K562 (cell line): ENCODE data around the gene PI4KA. TPM values are rescaled to one million over a fixed set of nuclear protein-coding genes. Genes with fewer than 3 reads are reported as not detected.

ENCODE experiments used
- CHCHD3 ChIP-seq: fragments of 250-450 bp; sonication (Bioruptor Pico); IDR thresholded peaks from 2 replicates; pipeline ENCODE4 v2.1.2; 2022; ENCODE audit warnings: mild to moderate bottlenecking
- ZNF239 ChIP-seq: fragments of 250-450 bp; sonication (Bioruptor Pico); IDR thresholded peaks from 2 replicates; pipeline ENCODE4 v1.4.0; 2020; ENCODE audit warnings: mild to moderate bottlenecking
- ZNF764 ChIP-seq: fragments of 250-450 bp; sonication (Bioruptor Pico); IDR thresholded peaks from 2 replicates; pipeline ENCODE4 v1.4.0; 2020; ENCODE audit warnings: low read depth, mild to moderate bottlenecking, moderate library complexity
- polyA plus RNA-seq, 8 experiments: library from polyadenylated mRNA; depleted of rRNA in 4 of 8; stranded (reverse) in 5 of 8; unstranded in 3 of 8; fragments of >200 nt; fragmentation: Nextera tagmentation in 2 of 8; fragmentation: Illumina TruSeq in 1 of 8; extraction: Ambion mirVana in 2 of 8; extraction: Trizol in 1 of 8; gene quantifications; 2 replicates each; pipeline versions ENCODE4 v1.2.1 to v1.2.3, GENCODE V29; 2011 to 2014; ENCODE audit warnings: inconsistent platforms in 1 of 8, missing spikeins in 1 of 8
- total RNA-seq, 7 experiments: library from RNA; depleted of rRNA in 6 of 7; stranded (reverse); fragments of >200 nt in 6 of 7; fragmentation: Illumina TruSeq in 2 of 7; extraction: Trizol in 2 of 7; gene quantifications; 2 replicates each; pipeline versions ENCODE4 v1.2.1 to v1.2.3, GENCODE V29; 2011 to 2021; ENCODE audit warnings: low replicate concordance in 1 of 7
- TF ChIP-seq, protein P1 (sequence below): fragments of 450-650 bp; IDR thresholded peaks from 2 replicates; pipeline ENCODE4 v1.6.1; 2014; ENCODE audit warnings: low read depth, mild to moderate bottlenecking, moderate library complexity, borderline replicate concordance
- TF ChIP-seq, protein P2 (sequence below): fragments of 250-450 bp; sonication (Bioruptor Pico); IDR thresholded peaks from 2 replicates; pipeline ENCODE4 v1.5.0; 2020; ENCODE audit warnings: mild to moderate bottlenecking
- TF ChIP-seq, protein P3 (sequence below): sonication (generic); formaldehyde crosslinking; IDR thresholded peaks from 2 replicates; pipeline ENCODE4 v1.8.0; 2022; ENCODE audit warnings: mild to moderate bottlenecking, missing genetic modification reagents
- TF ChIP-seq, protein P4 (sequence below), 2 experiments: IDR thresholded peaks; 2 replicates each; pipeline ENCODE4 v1.6.1; 2011; ENCODE audit warnings: borderline replicate concordance in 1 of 2, control low read depth in 1 of 2, low read depth in 1 of 2, low read length in 1 of 2, mild to moderate bottlenecking in 1 of 2, mixed read lengths in 1 of 2, moderate library complexity in 1 of 2; ENCODE audit not compliant: insufficient read depth in 1 of 2, insufficient read length in 1 of 2, poor library complexity in 1 of 2, severe bottlenecking in 1 of 2; ENCODE audit errors: extremely low read depth in 1 of 2
- TF ChIP-seq, protein P5 (sequence below): sonication (generic); formaldehyde crosslinking; IDR thresholded peaks from 2 replicates; pipeline ENCODE4 v1.8.0; 2023; ENCODE audit warnings: missing genetic modification reagents, mild to moderate bottlenecking, borderline replicate concordance
- TF ChIP-seq, protein P6 (sequence below): fragments of 450-650 bp; IDR thresholded peaks from 2 replicates; pipeline ENCODE4 v1.6.1; 2016; ENCODE audit warnings: borderline replicate concordance

The PI4KA gene
- total and polyA plus RNA-seq, 9 of the 15 experiments (the other 6 are each of a cell fraction or from before 2014, with no cell fraction given), result 7.3 to 187 (median 84.7) TPM

DNA sequence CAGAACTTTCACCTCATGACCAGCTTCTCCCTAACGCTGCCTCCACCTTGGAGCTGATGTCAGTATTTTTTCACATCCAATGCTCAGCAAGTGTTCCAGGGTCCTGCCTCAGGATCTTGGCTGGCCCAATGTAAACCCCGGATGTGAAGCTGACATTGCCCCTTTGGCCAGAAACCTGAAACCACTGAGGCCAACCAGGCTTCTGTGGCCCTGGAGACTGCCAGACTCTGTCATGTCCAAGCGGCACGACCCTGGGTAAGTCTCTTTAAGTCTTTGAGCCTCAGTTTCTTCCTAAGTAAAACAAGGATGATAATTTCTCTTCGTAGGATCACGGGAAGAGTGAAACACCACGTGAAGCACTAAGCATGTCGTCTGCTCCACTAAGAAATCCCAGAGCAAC lies 61.9 kb downstream of the PI4KA start (continued):
- TF ChIP-seq, protein P1, sequence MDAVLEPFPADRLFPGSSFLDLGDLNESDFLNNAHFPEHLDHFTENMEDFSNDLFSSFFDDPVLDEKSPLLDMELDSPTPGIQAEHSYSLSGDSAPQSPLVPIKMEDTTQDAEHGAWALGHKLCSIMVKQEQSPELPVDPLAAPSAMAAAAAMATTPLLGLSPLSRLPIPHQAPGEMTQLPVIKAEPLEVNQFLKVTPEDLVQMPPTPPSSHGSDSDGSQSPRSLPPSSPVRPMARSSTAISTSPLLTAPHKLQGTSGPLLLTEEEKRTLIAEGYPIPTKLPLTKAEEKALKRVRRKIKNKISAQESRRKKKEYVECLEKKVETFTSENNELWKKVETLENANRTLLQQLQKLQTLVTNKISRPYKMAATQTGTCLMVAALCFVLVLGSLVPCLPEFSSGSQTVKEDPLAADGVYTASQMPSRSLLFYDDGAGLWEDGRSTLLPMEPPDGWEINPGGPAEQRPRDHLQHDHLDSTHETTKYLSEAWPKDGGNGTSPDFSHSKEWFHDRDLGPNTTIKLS, result no peak
- TF ChIP-seq CHCHD3 (CRISPR knock-in tag), result no peak
- TF ChIP-seq, protein P2, sequence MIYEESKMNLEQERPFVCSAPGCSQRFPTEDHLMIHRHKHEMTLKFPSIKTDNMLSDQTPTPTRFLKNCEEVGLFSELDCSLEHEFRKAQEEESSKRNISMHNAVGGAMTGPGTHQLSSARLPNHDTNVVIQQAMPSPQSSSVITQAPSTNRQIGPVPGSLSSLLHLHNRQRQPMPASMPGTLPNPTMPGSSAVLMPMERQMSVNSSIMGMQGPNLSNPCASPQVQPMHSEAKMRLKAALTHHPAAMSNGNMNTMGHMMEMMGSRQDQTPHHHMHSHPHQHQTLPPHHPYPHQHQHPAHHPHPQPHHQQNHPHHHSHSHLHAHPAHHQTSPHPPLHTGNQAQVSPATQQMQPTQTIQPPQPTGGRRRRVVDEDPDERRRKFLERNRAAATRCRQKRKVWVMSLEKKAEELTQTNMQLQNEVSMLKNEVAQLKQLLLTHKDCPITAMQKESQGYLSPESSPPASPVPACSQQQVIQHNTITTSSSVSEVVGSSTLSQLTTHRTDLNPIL (CRISPR knock-in tag), result no peak
- TF ChIP-seq, protein P3, sequence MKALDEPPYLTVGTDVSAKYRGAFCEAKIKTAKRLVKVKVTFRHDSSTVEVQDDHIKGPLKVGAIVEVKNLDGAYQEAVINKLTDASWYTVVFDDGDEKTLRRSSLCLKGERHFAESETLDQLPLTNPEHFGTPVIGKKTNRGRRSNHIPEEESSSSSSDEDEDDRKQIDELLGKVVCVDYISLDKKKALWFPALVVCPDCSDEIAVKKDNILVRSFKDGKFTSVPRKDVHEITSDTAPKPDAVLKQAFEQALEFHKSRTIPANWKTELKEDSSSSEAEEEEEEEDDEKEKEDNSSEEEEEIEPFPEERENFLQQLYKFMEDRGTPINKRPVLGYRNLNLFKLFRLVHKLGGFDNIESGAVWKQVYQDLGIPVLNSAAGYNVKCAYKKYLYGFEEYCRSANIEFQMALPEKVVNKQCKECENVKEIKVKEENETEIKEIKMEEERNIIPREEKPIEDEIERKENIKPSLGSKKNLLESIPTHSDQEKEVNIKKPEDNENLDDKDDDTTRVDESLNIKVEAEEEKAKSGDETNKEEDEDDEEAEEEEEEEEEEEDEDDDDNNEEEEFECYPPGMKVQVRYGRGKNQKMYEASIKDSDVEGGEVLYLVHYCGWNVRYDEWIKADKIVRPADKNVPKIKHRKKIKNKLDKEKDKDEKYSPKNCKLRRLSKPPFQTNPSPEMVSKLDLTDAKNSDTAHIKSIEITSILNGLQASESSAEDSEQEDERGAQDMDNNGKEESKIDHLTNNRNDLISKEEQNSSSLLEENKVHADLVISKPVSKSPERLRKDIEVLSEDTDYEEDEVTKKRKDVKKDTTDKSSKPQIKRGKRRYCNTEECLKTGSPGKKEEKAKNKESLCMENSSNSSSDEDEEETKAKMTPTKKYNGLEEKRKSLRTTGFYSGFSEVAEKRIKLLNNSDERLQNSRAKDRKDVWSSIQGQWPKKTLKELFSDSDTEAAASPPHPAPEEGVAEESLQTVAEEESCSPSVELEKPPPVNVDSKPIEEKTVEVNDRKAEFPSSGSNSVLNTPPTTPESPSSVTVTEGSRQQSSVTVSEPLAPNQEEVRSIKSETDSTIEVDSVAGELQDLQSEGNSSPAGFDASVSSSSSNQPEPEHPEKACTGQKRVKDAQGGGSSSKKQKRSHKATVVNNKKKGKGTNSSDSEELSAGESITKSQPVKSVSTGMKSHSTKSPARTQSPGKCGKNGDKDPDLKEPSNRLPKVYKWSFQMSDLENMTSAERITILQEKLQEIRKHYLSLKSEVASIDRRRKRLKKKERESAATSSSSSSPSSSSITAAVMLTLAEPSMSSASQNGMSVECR (CRISPR knock-in tag), result no peak
- TF ChIP-seq, protein P4, sequence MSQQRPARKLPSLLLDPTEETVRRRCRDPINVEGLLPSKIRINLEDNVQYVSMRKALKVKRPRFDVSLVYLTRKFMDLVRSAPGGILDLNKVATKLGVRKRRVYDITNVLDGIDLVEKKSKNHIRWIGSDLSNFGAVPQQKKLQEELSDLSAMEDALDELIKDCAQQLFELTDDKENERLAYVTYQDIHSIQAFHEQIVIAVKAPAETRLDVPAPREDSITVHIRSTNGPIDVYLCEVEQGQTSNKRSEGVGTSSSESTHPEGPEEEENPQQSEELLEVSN (IDR thresholded peaks at IDR 0.05; ENCODE audit: borderline replicate concordance in 1 of 2, extremely low read depth in 1 of 2, insufficient read depth in 1 of 2, insufficient read length in 1 of 2, low read depth in 1 of 2, low read length in 1 of 2, poor library complexity in 1 of 2, severe bottlenecking in 1 of 2), result no peak
- no peak for TF ChIP-seq ZNF239
- TF ChIP-seq, protein P5, sequence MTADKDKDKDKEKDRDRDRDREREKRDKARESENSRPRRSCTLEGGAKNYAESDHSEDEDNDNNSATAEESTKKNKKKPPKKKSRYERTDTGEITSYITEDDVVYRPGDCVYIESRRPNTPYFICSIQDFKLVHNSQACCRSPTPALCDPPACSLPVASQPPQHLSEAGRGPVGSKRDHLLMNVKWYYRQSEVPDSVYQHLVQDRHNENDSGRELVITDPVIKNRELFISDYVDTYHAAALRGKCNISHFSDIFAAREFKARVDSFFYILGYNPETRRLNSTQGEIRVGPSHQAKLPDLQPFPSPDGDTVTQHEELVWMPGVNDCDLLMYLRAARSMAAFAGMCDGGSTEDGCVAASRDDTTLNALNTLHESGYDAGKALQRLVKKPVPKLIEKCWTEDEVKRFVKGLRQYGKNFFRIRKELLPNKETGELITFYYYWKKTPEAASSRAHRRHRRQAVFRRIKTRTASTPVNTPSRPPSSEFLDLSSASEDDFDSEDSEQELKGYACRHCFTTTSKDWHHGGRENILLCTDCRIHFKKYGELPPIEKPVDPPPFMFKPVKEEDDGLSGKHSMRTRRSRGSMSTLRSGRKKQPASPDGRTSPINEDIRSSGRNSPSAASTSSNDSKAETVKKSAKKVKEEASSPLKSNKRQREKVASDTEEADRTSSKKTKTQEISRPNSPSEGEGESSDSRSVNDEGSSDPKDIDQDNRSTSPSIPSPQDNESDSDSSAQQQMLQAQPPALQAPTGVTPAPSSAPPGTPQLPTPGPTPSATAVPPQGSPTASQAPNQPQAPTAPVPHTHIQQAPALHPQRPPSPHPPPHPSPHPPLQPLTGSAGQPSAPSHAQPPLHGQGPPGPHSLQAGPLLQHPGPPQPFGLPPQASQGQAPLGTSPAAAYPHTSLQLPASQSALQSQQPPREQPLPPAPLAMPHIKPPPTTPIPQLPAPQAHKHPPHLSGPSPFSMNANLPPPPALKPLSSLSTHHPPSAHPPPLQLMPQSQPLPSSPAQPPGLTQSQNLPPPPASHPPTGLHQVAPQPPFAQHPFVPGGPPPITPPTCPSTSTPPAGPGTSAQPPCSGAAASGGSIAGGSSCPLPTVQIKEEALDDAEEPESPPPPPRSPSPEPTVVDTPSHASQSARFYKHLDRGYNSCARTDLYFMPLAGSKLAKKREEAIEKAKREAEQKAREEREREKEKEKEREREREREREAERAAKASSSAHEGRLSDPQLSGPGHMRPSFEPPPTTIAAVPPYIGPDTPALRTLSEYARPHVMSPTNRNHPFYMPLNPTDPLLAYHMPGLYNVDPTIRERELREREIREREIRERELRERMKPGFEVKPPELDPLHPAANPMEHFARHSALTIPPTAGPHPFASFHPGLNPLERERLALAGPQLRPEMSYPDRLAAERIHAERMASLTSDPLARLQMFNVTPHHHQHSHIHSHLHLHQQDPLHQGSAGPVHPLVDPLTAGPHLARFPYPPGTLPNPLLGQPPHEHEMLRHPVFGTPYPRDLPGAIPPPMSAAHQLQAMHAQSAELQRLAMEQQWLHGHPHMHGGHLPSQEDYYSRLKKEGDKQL (CRISPR knock-in tag), result 0 out of 2 replicates have a peak, but pooled peaks have one; percentile 41
- TF ChIP-seq ZNF764, result no peak
- TF ChIP-seq, protein P6, sequence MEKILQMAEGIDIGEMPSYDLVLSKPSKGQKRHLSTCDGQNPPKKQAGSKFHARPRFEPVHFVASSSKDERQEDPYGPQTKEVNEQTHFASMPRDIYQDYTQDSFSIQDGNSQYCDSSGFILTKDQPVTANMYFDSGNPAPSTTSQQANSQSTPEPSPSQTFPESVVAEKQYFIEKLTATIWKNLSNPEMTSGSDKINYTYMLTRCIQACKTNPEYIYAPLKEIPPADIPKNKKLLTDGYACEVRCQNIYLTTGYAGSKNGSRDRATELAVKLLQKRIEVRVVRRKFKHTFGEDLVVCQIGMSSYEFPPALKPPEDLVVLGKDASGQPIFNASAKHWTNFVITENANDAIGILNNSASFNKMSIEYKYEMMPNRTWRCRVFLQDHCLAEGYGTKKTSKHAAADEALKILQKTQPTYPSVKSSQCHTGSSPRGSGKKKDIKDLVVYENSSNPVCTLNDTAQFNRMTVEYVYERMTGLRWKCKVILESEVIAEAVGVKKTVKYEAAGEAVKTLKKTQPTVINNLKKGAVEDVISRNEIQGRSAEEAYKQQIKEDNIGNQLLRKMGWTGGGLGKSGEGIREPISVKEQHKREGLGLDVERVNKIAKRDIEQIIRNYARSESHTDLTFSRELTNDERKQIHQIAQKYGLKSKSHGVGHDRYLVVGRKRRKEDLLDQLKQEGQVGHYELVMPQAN, result no peak
